Islet of Langerhans (tissue), 1 donor: ENCODE data around the gene ADGRV1.

Source experiments
- FAIRE-seq: peaks from one replicate; lab custom pipeline; 2011; peaks lifted over from hg19 to GRCh38; lab: Jason Lieb, UNC

Gene ADGRV1

GRCh38 chr5:91070761-91071550, 512.4 kb downstream of the ADGRV1 start:
- no peak for FAIRE-seq

- FAIRE-seq = no peak
Observed at GRCh38 chr5:91072881-91073280, 514.3 kb downstream of the ADGRV1 start.

GRCh38 chr5:91074615-91075014, 516.0 kb downstream of the ADGRV1 start:
- FAIRE-seq = no peak

DNA sequence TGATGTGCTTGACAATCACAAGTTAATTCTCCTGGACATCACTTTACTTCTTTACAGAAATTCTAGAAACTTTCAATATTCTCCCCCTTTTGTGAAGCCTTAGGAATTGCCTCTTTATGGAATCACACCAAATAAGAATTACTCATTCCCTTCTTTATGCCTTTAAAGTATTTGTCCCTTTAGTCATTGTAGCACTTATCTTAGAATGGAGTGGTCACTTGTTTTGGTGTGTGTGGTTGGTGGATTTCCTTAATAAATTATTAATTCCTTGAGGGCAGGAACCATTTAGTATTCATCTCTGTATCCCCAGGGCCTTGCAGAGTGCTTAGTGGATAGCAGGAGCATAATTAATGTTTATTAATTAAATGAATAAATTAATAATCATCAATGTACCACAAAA, 517.5 kb downstream of the ADGRV1 start:
- peak; percentile 61 for FAIRE-seq

GRCh38 chr5:91077623-91078022, 519.0 kb downstream of the ADGRV1 start:
- FAIRE-seq = no peak

- no peak for FAIRE-seq
Observed at GRCh38 chr5:91079037-91079436, 520.4 kb downstream of the ADGRV1 start.

DNA sequence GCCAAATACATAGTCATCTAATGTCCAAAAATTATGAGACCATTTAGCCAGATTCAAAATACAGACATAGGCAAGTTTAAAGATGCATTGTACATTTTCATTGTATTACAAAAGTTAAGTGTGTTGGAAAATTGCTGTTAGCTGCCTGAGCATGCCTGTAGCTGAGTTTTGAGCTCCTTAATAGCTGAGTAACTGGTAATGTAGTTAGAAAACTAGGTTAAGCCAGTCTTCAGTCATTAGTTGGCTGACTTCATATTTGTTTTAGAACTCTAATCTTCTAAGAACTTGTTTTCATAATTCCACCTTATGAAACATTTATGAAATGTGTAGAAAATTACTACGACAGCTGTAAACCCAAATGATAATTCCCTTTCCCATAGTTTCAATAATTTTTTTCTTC, 531.2 kb downstream of the ADGRV1 start:
- no peak for FAIRE-seq

DNA sequence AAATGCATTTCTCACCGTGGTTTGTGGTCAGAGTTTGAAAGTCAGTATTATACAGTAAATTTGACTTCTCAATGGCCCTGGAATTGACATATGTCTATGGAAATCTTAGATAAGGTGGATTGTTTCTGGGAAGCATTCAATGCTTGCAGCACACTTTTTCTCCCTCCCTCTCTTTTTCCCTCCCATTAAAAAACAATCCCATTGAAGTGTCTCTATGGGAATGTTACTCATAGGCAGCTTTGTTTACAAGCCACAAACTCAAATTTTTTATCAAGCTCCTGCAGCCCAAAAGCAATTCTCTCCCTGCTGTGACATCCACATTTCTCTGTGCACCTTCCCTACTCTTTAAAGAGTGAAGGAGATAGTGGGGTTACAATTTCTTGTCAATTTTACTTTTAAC, 532.4 kb downstream of the ADGRV1 start:
- no peak for FAIRE-seq

GRCh38 chr5:91091471-91092234, 533.1 kb downstream of the ADGRV1 start:
- no peak for FAIRE-seq

GRCh38 chr5:91092859-91093783, 534.5 kb downstream of the ADGRV1 start:
- FAIRE-seq = no peak

DNA sequence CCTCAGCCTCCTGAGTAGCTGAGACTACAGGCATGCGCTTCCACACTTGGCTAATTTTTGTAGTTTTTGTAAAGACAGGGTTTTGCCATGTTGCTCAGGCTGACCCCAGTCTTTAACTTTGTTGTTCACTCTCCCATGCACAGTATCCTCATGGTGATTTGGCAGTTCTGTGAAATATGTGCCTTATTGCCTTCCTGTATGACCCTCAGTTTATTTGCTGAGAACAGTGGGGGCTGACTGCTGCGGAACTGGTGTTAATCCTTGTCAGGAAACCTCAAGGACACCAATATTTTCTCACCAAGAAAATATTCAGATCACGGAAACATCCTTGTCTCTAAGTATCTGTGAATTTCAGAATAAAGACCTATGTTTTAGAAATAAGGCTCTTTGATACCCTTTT, 536.7 kb downstream of the ADGRV1 start:
- FAIRE-seq = no peak

GRCh38 chr5:91095786-91096385, 537.3 kb downstream of the ADGRV1 start:
- FAIRE-seq = no peak

DNA sequence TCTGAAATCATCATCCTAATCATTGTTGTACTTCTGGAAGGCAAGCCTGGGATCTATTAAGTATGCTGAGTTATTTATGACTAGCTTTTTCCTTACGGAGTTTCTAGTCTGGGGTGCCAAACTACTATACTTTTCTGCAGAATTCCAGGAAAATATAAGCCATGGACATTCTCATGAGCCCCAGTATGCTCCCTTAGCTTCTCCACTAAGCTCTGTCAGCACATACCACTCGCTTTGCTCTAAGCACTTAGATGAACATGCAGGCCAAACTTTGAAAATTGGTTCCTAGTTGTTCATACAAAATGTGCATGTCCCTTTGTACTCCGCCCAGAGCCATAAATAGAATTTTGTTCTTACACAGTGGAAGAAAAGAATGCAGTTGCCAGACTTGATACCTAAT, 539.9 kb downstream of the ADGRV1 start:
- no peak for FAIRE-seq

- peak; percentile 51 for FAIRE-seq
Observed at GRCh38 chr5:91101600-91102379, 543.2 kb downstream of the ADGRV1 start.

DNA sequence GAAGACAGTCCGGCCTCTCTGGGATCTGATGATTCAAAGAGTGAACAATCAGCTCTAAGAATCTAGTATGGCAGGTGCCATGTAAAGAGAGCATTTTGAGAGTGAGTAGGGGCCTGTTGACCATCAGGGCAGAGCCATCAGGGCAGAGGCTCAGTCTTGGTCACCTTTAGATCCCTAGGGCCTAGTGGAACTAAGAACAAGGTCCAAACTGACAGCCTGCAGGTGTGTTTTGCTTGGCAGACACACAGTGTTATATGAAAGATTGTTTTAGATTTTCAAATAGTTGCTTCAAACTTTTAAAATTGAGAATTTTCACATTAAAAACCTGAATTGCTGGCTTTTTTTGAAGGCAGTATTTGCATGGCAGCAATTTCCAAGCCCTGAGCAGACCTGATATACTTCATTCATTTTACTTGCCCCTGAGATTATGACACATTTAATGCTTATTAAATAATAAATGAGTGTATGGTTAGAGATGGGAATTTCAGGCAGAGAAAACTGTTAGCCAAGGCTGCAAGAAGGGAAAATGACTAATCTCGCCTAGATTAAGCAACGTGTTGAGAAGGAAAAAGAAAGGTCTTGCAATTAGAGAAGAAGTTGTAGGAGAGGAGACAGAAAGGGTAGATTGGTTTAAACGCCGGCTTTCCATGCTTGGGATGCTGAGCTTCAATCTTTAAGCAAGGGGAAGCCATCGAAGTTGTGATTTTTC, 544.9 kb downstream of the ADGRV1 start:
- no peak for FAIRE-seq

DNA sequence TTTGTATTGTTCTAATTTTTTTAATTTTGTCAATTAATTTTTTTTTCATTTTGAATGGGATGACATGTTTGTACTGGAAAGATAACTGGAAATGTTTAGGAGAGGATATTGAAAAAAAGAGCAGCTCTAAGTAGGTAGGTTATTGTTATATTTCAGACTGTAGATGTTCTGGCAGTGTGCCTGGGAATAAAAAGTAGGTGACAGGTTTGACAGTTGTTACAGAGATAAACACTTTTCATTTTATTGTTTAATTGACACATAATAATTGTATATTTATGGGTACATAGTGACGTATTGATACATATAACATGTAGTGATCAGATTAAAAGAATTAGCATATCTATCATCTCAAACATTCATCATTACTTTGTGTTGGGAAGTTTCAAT, 545.5 kb downstream of the ADGRV1 start:
- no peak for FAIRE-seq

DNA sequence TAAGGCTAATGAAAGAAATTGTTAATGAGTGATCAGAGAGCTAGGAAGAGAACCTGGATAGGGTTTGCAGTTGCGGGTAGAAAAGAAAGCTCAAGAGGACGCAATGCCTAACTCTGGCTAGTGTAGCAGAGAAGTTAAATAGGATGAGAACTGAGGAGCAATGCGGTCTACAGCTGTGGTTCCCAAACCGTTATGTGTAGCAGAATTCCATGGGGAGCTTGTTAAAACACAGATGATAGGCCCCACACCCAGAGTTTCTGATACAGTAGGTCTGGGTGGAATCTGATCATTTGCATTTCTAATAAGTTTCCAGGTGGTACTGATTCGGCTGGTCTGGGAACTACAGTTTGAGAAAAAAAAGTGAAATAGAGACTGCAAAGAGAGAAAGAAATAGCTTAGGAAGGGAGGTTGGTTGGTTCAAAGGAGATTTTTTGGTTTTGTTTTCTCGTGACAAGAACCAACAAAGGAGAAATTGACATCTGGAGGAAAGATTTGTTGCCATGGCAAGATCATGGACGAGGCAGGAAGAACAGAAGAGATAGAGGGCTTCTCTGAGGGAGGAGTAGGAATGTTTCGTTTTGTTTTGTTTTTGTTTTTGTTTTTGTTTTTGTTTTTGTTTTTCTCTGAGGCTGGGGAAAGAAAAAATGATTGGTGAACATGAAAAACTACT, 548.4 kb downstream of the ADGRV1 start:
- FAIRE-seq = no peak

DNA sequence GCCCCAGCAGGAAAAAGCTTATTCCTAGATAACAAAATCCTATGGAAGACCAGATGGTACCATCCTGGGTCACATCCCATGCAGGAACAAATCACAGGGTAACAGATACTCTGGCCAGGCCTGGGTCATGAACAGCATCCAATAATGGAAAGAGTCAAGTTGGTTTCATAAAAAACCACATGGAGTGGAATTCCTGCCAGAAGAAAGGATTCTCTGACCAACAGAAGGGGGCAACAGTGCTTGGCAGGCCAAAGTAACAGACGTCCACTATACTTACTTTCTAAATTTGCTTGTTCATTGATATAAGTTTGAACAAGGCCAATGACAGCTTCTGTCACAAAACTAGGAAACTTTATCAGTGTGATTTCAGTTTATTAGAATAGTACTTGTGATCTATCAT, 551.0 kb downstream of the ADGRV1 start:
- FAIRE-seq = no peak

GRCh38 chr5:91110686-91111085, 552.1 kb downstream of the ADGRV1 start:
- no peak for FAIRE-seq
